Hepatocyte (in vitro differentiated cells): ENCODE data around the gene MNT. TPM values are rescaled to one million over a fixed set of nuclear protein-coding genes. Genes with fewer than 3 reads are reported as not detected.
A peak's percentile ranks its signal among the peaks of the same experiment; 100 is the strongest.

Experiments
- DNase-seq: peaks from one replicate; pipeline ENCODE4 v3.0.0-alpha.2; 2016; ENCODE audit warnings: low spot score
- H2AFZ ChIP-seq: fragments of 200-600 bp; sonication (generic); 2 replicates; pipeline ENCODE4 v1.6.0; 2016; ENCODE audit warnings: antibody characterized with exemption, mild to moderate bottlenecking
- H3K27ac ChIP-seq: fragments of 200-600 bp; sonication (generic); 2 replicates; pipeline ENCODE4 v1.5.1; 2016; ENCODE audit warnings: mild to moderate bottlenecking
- H3K27me3 ChIP-seq: fragments of 200-600 bp; sonication (generic); 2 replicates; pipeline ENCODE4 v1.6.1; 2016
- H3K36me3 ChIP-seq: fragments of 200-600 bp; sonication (generic); replicated peaks from 2 replicates; pipeline ENCODE4 v1.5.1; 2016; ENCODE audit warnings: low read depth; ENCODE audit not compliant: insufficient read depth
- H3K4me1 ChIP-seq: fragments of 200-600 bp; sonication (generic); 2 replicates; pipeline ENCODE4 v1.5.1; 2016; ENCODE audit warnings: mild to moderate bottlenecking, moderate library complexity; ENCODE audit not compliant: insufficient read depth
- H3K4me2 ChIP-seq: fragments of 200-600 bp; sonication (generic); 2 replicates; pipeline ENCODE4 v1.6.0; 2016
- H3K4me3 ChIP-seq: fragments of 200-600 bp; sonication (generic); 2 replicates; pipeline ENCODE4 v1.5.1; 2016; ENCODE audit warnings: mild to moderate bottlenecking
- H3K79me2 ChIP-seq: fragments of 200-600 bp; sonication (generic); 2 replicates; pipeline ENCODE4 v1.6.0; 2017; ENCODE audit warnings: mild to moderate bottlenecking
- H3K9me2 ChIP-seq: fragments of 200-600 bp; sonication (generic); replicated peaks from 2 replicates; pipeline ENCODE4 v1.6.0; 2017; ENCODE audit warnings: mild to moderate bottlenecking; ENCODE audit not compliant: insufficient read depth
- H3K9me3 ChIP-seq: fragments of 200-600 bp; sonication (generic); 2 replicates; pipeline ENCODE4 v1.5.1; 2016; ENCODE audit warnings: low read depth, mild to moderate bottlenecking
- H4K20me1 ChIP-seq: fragments of 200-600 bp; sonication (generic); 2 replicates; pipeline ENCODE4 v1.6.0; 2016; ENCODE audit warnings: mild to moderate bottlenecking; ENCODE audit not compliant: insufficient read depth, poor library complexity, severe bottlenecking
- EZH2 ChIP-seq: fragments of 200-600 bp; sonication (generic); IDR thresholded peaks from 2 replicates; pipeline ENCODE4 v1.6.1; 2016; ENCODE audit warnings: antibody characterized with exemption, mild to moderate bottlenecking, borderline replicate concordance
- EZH2phosphoT487 ChIP-seq: fragments of 200-600 bp; sonication (generic); IDR thresholded peaks from one replicate; pipeline ENCODE4 v1.6.1; 2018; ENCODE audit warnings: antibody characterized with exemption, mild to moderate bottlenecking, low read depth, moderate library complexity; ENCODE audit not compliant: unreplicated experiment, severe bottlenecking
- WGBS: methylation state at CpG from one replicate; pipeline ENCODE4 v1.1.6; 2016; ENCODE audit warnings: low lambda C conversion rate; ENCODE audit errors: missing lambda C conversion rate; 5-methylcytosine and 5-hydroxymethylcytosine counted together
- polyA plus RNA-seq: library from polyadenylated mRNA; unstranded; fragments of >200 nt; fragmentation: Nextera tagmentation; extraction: Ambion mirVana; gene quantifications from 2 replicates; pipeline ENCODE4 v1.2.1, GENCODE V29; 2016
- total RNA-seq: library from RNA; depleted of rRNA; stranded (reverse); fragments of >200 nt; gene quantifications from 2 replicates; pipeline ENCODE4 v1.2.3, GENCODE V29; 2014
- TF ChIP-seq, protein P1 (sequence below): fragments of 200-600 bp; sonication (generic); IDR thresholded peaks from 2 replicates; pipeline ENCODE4 v1.5.1; 2016; ENCODE audit warnings: antibody characterized with exemption, mild to moderate bottlenecking; ENCODE audit not compliant: poor library complexity

Gene MNT
- total and polyA plus RNA-seq, 2 experiments from 2014 or later = 9.9 to 11.2 TPM

DNA sequence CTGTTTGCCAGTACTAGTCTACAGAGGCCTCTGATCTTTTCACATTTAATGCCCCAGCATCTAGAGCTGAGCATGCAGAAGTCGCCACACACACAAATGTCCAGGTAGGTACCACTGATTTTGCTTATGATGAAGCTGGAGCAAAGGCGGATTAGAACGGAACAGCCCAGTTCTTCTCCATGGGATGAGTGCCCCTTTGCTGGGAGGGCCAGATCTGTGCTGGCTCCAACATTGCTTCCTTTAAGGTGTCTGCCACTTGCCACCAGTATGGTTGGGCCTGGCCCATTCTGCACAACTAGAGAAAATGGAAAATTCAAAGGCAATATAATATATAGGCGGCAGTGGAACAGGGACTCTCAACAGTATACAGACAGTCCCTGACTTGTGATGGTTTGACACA, 2.2 kb upstream of the MNT start:
- H3K4me2 ChIP-seq = no peak overlapping the region
- no peaks in the 10 kb centered on the region for H3K36me3 ChIP-seq
- 94% methylated on average over 4 of the region's 4 CpGs for WGBS
- H2AFZ ChIP-seq = no peak overlapping the region
- H3K9me2 ChIP-seq = no peaks in the 10 kb centered on the region
- TF ChIP-seq EZH2phosphoT487 (no peak), EZH2 (no peak)
- TF ChIP-seq, protein P1, sequence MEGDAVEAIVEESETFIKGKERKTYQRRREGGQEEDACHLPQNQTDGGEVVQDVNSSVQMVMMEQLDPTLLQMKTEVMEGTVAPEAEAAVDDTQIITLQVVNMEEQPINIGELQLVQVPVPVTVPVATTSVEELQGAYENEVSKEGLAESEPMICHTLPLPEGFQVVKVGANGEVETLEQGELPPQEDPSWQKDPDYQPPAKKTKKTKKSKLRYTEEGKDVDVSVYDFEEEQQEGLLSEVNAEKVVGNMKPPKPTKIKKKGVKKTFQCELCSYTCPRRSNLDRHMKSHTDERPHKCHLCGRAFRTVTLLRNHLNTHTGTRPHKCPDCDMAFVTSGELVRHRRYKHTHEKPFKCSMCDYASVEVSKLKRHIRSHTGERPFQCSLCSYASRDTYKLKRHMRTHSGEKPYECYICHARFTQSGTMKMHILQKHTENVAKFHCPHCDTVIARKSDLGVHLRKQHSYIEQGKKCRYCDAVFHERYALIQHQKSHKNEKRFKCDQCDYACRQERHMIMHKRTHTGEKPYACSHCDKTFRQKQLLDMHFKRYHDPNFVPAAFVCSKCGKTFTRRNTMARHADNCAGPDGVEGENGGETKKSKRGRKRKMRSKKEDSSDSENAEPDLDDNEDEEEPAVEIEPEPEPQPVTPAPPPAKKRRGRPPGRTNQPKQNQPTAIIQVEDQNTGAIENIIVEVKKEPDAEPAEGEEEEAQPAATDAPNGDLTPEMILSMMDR = no peak
- H4K20me1 ChIP-seq = no peaks in the 10 kb centered on the region
- H3K27ac ChIP-seq = no peak overlapping the region
- H3K9me3 ChIP-seq = no peaks in the 10 kb centered on the region
- H3K79me2 ChIP-seq = peaks cover 14% of the 10 kb centered on the region
- H3K4me1 ChIP-seq = peaks cover 33% of the 10 kb centered on the region
- no peaks in the 10 kb centered on the region for H3K27me3 ChIP-seq
- H3K4me3 ChIP-seq = no peak overlapping the region
- DNase-seq = no peak

DNA sequence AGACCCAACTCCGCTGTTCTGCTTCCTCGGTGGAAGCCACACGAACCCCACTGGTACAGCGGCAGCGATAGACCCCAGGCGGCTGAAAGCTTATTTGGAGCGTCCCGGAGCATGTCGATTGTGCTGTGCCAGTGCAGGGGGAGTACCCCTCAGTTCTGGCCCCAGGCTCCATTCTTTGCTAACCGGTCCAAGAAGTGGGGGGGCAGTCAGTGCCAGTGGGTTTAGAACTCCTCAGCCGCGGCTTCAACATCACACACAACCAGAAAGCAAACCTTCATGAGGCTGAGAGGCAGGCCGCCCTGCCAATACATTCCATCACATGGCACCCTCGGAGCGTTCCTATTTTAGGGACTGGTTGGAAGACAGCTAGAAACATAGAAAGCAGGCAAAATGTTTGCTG, 1.7 kb upstream of the MNT start:
- 36% methylated on average over 15 of the region's 15 CpGs for WGBS
- DNase-seq = no peak
- TF ChIP-seq EZH2 (no peak), EZH2phosphoT487 (no peak)
- TF ChIP-seq, protein P1 = no peak

DNA sequence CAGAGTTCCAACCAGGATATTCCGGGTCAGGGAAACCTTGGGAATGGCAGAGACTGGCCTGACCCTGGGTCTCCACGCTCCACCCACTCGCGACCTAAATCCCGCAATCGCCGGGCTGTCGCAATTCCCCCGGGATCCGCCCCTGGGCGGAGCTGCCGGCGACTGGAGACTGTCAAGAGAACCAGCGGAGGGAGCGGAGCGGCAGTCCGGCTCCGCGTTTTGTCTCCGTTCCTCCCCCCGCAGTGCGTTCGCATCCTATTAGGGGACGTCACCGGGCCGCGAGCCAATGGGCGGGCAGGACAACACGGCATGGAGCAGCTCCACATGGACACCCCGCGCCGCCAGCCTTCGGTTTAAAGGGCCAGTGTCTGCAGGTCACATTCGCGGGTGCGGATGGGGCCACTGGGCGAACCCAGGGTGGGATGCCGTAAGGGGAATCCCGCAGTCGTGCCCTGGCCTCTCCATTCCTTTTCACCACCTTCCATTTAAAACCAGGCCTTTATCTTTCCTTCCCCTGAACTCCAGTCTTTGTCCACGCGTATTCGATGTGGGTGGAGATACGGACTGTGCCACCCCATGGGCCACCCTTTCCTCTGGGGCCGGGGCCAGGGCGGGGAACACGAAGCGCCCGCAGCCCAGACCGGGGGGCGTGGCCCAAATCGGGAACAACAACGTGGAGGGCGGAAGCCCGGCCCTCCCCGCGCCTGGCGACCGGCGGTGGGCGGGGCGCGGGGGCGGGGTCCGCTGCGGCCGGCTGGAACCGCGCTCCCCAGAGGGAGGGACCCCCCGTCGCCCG, 764 bp upstream of the MNT start:
- DNase-seq = peak; percentile 100
- peak overlapping the region; percentile 53 for H2AFZ ChIP-seq
- no peaks in the 10 kb centered on the region for H3K36me3 ChIP-seq
- peak overlapping the region; percentile 99 for H3K27ac ChIP-seq
- H3K9me2 ChIP-seq = no peaks in the 10 kb centered on the region
- peaks cover 24% of the 10 kb centered on the region for H3K79me2 ChIP-seq
- TF ChIP-seq EZH2phosphoT487 = no peak
- TF ChIP-seq EZH2 = no peak
- TF ChIP-seq, protein P1 = no peak
- H3K4me3 ChIP-seq = peak overlapping the region; percentile 60
- WGBS = under 1% methylated on average over 44 of the region's 72 CpGs
- H3K9me3 ChIP-seq = no peaks in the 10 kb centered on the region
- peak overlapping the region; percentile 95 for H3K4me2 ChIP-seq
- peaks cover 34% of the 10 kb centered on the region for H3K4me1 ChIP-seq
- no peaks in the 10 kb centered on the region for H4K20me1 ChIP-seq
- H3K27me3 ChIP-seq = no peaks in the 10 kb centered on the region

More for the DNA sequence above, 1.7 kb upstream of the MNT start:
- Histone ChIP-seq H3K36me3 (no peaks in the 10 kb centered on the region), H3K4me3 (peak overlapping the region; percentile 60), H3K79me2 (peaks cover 19% of the 10 kb centered on the region), H3K27ac (peak overlapping the region; percentile 99), H4K20me1 (no peaks in the 10 kb centered on the region), H3K27me3 (no peaks in the 10 kb centered on the region), H3K4me2 (peak overlapping the region; percentile 95), H3K4me1 (peaks cover 34% of the 10 kb centered on the region), H2AFZ (no peak overlapping the region), H3K9me2 (no peaks in the 10 kb centered on the region), H3K9me3 (no peaks in the 10 kb centered on the region)
